Mammary epithelial cell (primary cell): ENCODE measurements around the gene AGO3.

ENCODE experiments used
- CTCF ChIP-seq, 2 donors: IDR thresholded peaks in 1 of 2; conservative IDR thresholded peaks in 1 of 2; 2 replicates each; pipeline ENCODE4 v1.5.1; 2011 to 2012; ENCODE audit warnings: inconsistent platforms in 2 of 2, low read length in 2 of 2, mild to moderate bottlenecking in 2 of 2, control low read depth in 1 of 2, low read depth in 1 of 2; ENCODE audit not compliant: insufficient read depth in 1 of 2; ENCODE audit errors: extremely low read depth in 1 of 2
- EZH2 ChIP-seq: IDR thresholded peaks from 2 replicates; pipeline ENCODE4 v1.6.1; 2012; ENCODE audit warnings: low read length, inconsistent platforms, borderline replicate concordance

GRCh38 chr1:35945327-35945726 lies 14.4 kb downstream of the AGO3 start:
- TF ChIP-seq CTCF (conservative IDR thresholded peaks at IDR 0.05 in 1 of 2, IDR thresholded peaks at IDR 0.05 in 1 of 2; ENCODE audit: extremely low read depth in 1 of 2, insufficient read depth in 1 of 2, low read depth in 1 of 2, low read length in 2 of 2) (no peak), EZH2 (no peak)
